WI38 (cell line): Measurements from ENCODE around the gene TRIM10.
A peak's percentile ranks its signal among the peaks of the same experiment; 100 is the strongest.

ENCODE experiments used
- H3K4me3 ChIP-seq: 2 replicates; pipeline ENCODE4 v1.5.1; 2011; ENCODE audit warnings: low read depth, mild to moderate bottlenecking, control low read depth, low read length
- CTCF ChIP-seq: IDR thresholded peaks from 2 replicates; pipeline ENCODE4 v1.5.1; 2012; ENCODE audit warnings: low read depth, mild to moderate bottlenecking, control low read depth, low read length

The TRIM10 gene

GRCh38 chr6:30102970-30103871, 57.8 kb downstream of the TRIM10 start:
- H3K4me3 ChIP-seq, result peak overlapping the region; percentile 48
- TF ChIP-seq CTCF, result peak; percentile 96

GRCh38 chr6:30102414-30102969, 58.5 kb downstream of the TRIM10 start:
- H3K4me3 ChIP-seq, result peak overlapping the region; percentile 48
- TF ChIP-seq CTCF, result no peak
